IPS DF 19.7 (cell line): ENCODE measurements around the gene UTS2.

Experiments
- DNase-seq: peaks from one replicate; pipeline ENCODE4 v3.0.0-alpha.2; 2013; ENCODE audit warnings: low read depth, low spot score

Gene UTS2

DNA sequence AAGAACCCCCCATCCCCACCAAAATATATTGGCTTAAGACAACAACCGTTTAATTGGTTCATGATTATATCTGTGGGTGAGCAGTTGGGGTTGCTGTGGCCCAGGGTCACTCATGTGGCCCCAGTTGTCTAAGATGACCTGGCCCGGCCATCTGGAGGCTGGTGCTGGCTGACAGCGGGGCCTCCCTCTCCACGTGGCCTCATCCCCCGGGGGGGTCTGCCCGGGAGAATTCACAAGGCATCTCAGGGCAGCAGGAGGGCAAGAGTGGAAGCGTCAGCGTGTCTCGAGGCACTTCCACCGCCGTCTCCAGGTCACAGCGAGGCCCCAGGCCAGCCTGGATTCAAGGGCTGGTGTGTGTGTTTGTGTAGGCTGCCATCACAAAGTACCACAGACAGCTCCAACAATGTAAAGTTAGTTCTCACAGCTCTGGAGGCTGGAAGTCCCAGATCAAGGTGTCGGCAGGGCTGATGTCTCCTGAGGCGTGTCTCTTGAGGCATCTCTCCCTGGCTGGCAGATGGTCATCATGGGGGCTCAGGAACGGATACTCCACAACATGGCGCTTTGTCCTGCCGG is 11.0 kb upstream of the UTS2 start:
- no peak for DNase-seq

DNA sequence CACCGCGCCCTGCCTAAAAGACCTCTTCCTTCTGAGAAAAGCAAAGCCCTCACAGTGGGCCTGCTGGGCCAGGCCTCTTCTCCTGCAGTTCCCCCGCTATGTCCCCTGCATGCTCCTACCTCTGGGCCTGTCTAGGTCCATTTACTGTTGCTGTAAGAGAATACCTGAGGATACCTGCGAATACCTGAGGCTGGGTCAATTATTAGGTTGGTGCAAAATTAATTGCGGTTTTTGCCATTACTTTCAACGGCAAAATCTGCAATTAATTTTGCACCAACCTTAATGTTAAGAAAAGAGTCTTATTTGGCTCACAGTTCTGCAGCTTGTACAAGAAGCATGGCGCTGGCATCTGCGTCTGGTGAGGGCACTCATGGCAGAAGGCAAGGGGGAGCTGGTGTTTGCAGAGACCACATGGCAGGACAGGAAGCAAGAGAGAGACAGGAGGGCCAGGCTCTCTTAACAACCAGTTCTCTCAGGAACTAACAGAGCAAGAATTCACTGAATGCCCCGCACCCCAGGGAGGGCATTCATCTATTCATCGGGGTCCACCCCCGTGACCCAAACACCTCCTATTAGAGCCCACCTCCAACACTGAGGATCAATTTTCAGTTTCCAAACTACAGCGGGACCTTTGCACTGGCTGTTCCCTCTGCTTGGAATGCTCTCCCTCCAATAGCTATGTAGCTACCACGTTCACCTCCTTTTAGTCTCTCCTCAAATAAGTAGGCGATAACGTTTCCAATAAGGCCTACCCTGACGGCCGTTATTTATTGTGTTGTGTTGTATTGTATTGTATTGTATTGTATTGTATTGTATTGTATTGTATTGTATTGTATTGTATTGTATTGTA is 9.6 kb upstream of the UTS2 start:
- DNase-seq: no peak

DNA sequence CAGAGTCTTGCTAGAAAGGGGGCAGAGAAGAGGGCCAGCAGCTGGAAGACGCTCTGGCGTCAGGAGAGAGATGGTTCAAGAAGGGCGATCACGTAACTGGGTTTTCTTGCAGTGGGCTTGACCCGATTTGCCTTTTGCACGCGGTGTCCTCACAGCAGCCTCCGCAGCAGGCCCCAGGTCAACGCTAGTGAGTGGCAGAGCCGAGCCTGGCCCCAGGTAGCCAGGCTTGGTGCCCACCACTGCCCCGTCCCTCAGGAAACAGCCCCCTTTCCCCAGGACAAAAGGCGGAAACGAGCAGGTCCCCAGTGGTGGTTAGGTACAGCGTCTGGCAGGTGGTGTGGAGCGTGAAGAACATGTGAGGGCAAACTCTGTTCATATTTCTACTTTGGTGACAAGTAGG is 8.6 kb upstream of the UTS2 start:
- no peak for DNase-seq

DNA sequence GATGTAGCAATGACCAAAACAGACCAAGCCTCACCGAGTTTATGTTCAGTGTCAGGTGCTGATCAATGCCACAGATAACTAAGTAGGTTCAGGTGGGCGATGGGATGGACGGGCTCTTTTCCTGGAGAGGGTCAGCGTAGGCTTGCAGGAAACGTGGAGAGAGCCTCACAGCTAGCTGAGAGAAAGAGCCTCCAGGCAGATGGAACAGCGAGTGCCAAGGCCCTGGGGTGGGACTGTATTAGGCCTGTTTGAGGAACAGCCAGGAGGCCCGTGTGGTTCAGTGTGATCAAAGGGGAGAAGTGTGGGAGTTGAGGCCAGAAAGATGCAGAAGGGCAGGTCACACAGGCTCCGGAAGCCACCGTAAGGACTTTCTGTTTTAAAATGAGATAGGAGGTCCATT is 7.3 kb upstream of the UTS2 start:
- no peak for DNase-seq

DNA sequence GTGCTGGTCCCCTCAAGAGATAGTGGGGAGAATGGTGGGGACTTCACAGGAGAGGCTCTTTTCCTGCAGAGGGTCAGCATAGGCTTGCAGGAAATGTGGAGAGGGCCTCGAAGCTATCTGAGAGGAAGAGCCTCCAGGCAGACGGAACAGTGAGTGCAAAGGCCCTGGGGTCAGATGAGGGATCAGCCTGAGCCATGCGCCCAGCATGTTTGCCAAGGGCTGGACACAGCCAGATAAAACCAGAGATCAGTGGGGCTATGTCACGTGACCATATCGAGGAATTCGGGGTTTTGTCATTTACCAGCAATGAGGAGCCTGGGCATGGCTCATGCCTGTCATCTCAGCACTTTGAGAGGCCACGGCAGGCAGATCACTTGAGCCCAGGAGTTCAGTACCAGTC is 6.5 kb upstream of the UTS2 start:
- no peak for DNase-seq

DNA sequence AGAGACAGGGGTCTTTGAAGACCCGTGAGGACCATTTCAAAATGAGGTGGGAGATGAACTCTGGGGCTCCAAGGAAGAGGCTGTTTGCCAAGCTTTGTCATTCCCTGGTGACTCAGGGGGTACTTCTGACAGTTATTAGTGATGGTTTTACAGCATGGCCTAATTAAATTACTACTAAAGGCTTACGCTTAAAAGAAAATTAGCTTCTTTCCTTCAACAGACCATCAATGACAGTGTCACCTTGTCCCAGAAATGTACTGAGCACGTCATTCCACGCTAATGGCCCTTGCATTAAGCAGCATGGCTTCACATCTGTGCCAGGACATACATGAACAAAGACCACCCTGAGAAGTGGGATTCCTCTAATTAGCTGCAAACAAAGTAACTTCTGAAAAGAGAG is 5.1 kb upstream of the UTS2 start:
- DNase-seq: no peak

DNA sequence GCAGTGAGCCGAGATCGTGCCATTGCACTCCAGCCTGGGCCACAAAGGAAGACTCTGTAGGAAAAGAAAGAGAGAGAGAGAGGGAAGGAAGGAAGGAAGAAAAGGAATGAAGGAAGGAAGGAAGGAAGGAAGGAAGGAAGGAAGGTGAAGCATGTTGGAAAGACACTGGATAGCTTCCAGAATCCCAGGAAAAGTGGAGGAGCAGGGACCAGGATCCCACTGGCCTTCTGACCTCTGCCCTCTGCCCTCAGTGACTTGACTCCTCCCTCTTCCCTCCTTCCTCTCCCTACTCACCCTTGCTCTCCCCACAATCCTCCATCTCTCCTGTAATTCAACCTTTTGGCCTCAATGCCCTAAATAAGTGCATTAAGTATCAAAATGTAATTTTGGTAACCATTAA is 4.1 kb upstream of the UTS2 start:
- DNase-seq: no peak

DNA sequence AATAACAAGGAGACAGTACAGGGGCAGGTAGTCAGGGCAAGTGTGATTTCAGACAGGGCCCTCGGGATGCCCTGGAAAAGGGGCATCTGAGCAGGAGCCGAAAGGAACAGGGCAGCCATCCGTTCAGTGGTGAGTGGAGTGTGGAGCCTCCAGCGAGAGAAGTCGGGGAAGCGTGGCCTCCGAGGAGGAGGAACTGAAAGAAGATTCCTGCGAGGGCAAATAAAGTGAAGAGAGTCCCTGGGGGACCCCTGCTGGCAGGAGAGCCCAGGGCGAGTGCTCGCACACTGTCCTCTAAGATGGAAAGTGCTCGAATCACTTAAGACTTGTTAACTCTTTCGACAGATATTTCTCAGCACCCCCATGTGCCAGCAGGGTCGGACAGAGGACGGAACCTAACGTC is 3.5 kb upstream of the UTS2 start:
- no peak for DNase-seq

DNA sequence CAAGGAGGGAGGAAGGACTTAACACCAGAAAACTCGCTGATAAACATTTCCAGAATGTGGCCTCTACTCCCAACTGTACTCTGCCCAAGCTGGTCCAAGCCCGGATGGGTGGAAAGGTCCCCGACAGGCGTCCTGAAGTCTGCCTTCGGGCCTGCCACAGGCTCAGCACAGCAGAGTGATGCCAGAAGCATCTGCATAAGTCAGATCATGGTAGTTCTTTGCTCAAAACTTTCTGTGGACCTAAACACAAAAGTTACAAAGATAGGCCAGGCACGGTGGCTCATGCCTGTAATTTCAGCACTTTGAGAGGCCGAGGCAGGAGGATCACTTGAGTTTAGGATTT is 790 bp upstream of the UTS2 start:
- DNase-seq: no peak

DNA sequence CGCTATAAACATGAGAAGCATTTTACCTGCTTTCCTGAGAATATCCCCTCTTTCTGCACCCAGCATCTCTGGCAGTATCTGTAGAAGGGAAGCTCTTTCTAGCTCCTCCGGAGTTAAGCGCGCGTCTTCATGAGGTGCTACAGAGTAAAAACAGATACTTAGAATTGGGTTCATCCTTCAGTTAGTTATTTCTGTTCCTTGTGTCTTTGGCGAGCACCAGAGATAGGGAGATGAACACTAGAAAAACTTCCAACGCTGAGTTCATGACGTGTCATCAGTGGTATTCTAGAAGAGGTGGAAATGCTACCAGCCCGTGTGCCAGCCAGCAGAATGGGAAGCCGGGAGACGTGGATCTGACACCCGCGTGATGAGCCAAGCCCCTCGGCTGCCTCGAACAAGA is 2.1 kb downstream of the UTS2 start:
- no peak for DNase-seq

DNA sequence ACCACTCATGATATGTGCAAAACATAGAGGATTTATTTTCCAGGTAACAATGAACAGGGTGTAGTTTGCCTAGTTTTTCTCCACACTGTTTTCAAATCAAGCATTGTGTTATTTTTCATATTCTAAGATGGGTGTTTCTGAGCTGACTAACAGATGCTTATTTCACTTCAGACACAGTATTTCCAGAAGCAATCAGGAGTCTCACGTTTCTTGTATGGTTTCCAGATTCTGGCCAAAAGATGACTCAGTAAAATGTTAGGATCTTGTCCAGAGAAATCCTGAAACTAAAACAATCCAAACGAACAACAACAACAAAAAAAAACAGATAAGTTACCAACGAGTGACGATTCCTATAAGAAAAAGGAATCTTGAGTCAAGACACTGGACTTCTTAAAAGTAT is 5.3 kb downstream of the UTS2 start:
- no peak for DNase-seq

DNA sequence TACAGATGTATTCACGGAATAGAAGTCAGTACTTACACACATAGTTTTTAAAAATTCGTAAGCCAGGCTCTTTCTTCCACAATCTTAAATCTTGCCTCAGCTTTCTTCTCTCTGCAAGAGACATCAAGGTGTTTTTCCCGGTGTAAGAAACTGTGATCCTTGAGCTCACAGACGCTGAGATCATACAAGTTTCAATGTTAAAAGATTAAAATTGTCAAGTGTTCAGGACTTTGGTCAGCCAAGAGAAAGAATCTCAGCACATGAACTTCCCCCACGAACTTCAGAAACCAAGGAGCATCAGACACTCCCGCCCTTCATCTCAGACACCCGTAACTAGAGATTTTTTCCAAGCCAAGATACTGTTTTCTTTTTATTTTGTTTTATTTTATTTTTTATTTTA is 6.2 kb downstream of the UTS2 start:
- DNase-seq: no peak

DNA sequence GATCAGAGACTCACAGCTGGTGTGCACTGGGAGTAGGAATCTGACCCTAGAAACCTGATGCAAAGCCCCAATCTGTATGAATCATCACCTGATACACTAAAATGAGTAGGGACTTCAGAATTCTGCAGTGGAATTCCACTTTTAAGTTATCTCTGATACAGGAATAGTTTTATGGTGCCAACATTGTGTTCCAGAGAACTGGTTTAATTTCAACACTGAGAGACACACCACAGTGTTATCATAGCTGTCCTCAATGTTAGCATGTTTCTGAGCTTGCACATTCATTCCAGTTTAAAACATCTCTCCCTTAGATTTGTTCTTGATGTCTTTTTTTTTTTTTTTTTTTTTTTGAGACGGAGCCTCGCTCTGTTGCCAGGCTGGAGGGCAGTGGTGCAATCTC is 7.1 kb downstream of the UTS2 start:
- no peak for DNase-seq

DNA sequence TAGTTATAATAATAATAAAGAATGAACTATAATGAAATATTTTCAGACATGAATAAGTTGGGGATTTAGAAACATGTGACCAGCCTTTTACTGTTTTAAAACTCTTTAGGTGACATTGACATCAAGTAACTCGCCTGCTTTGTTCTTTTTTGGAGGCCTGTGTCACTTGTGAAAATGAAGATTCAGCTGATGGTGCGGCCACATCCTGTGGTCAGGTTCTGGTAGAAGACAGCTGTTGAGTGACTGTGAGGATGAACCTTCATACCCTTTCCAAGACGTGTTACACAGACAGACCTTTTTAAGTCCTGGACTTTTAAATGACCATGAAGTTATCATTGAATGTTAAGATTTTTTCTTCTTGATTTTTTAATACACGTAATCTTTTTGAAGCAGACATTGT is 10.3 kb downstream of the UTS2 start:
- no peak for DNase-seq

DNA sequence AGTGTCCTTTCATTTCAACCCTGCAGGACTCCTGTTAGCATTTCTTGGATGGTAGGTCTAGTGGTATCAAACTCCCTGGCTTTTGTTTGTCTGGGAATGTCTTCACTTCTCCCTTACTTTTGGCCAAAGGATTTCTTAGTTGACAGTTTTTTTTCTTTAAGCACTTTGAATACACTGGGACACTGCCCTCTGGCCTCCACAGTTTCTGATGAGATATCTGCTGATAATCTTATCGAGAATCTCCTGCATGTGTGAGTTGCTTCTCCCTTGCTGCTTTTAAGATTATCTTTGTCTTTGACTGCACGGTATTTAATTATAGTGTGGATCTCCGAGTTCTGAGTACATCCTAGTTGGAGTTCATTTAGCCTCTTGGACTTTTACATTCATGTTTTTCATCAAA is 13.3 kb downstream of the UTS2 start:
- DNase-seq: no peak

DNA sequence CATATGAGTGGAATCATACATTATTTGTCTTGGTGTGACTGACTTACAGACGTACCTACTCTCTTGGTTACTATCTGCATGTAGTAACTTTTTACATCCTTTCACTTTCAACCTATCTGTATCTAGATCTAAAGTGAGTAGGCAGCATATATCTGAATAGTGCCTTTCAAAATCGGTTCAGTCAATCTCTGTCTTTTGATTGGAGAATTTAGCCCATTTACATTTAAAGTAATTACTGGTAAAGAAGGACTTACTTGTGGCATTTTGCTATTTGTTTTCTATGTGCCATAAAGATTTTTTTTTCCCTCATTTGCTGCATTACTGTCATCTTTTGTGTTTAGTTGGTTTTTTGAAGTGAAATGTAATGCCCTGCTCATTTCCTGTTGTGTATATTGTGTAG is 14.2 kb downstream of the UTS2 start:
- no peak for DNase-seq

DNA sequence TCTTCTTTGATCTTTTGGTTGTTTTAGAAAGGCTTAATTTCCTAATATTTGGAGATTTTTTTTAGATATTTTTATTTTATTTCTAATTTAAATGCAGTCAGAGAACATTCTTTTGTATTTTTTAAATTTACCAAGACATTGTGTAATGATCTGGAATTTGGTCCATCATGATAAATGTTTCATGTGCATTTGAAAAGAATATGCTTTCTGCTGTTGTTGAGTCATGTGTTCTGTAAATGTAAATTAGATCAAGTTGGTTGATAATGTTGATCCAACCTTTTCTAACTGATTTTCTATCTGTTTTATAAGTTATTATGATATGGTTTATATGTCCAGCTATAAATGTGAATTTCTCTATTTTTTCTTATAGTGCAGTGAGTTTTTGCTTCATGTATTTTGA is 19.8 kb downstream of the UTS2 start:
- no peak for DNase-seq

DNA sequence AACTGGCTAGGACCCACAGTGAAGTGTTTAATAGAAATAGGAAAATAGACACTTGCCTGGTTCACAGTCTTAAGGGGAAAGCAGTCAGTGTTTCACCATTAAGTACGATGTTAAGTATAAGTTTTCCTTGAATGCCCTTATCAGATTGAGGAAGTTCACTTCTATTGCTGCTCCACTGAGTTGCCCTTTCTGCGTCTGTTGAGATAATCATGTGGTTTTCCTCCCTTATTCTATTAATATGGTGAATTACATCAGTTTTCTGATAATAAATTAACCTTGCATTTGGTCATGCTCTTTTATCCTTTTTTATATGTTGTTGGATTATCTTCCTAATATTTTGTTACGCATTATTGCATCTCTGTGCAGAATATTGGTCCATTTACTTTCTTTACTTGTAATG is 21.4 kb downstream of the UTS2 start:
- no peak for DNase-seq

DNA sequence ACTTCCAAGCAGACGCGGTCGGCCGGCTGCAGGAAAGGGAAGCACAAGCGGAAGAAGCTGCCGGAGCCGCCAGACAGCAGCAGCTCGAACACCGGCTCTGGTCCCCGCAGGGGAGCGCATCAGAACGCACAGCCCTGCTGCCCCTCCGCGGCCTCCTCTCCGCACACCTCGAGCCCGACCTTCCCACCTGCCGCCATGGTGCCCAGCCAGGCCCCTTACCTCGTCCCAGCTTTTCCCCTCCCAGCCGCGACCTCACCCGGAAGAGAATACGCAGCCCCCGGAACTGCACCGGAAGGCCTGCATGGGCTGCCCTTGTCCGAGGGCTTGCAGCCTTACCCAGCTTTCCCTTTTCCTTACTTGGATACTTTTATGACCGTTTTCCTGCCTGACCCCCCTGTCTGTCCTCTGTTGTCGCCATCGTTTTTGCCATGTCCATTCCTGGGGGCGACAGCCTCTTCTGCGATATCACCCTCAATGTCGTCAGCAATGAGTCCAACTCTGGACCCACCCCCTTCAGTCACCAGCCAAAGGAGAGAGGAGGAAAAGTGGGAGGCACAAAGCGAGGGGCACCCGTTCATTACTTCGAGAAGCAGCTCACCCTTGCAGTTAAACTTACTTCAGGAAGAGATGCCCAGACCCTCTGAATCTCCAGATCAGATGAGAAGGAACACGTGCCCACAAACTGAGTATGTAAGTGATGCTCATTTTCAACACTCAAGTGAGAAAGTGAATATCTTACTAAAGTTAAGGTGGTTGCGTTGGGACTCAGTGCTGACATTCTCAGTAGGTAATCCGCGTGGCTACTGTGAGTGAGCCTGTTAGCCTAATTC is 25.5 kb downstream of the UTS2 start:
- no peak for DNase-seq

DNA sequence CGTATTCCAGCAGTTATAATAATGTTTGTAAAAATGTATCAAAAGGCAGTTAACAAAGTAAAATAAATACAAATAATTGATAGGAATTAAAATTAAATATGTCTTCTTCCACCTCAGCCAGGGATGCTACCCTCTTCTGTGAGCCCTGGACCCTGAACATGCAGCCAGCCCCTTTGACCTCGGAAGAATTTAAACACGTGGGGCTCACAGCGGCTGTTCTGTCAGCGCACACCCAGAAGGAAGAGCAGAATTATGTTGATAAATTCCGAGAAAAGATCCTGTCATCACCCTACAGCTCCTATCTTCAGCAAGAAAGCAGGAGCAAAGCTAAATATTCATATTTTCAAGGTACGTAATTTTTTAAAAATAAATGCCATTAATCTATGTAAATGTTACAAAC is 26.5 kb downstream of the UTS2 start:
- DNase-seq: no peak

DNA sequence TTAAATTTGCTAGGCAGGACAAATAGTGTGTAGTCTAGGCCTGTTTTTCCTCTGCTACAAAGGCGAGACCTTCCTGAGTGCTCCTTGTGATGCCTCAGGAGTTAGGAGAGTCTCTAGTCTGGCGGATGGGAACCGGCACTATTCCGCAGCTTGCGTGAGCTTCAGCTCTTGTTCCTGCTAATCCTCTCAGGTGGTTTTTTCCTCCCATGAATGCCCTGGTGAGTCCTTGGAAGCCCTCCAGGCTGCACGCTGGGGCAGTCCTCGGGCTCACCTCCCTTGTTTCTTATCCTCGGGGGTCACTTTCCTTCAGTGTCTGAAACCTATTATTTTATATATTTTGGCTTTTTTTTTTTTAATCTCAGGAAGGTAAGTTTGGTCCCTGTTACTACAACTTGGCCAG is 28.2 kb downstream of the UTS2 start:
- no peak for DNase-seq

DNA sequence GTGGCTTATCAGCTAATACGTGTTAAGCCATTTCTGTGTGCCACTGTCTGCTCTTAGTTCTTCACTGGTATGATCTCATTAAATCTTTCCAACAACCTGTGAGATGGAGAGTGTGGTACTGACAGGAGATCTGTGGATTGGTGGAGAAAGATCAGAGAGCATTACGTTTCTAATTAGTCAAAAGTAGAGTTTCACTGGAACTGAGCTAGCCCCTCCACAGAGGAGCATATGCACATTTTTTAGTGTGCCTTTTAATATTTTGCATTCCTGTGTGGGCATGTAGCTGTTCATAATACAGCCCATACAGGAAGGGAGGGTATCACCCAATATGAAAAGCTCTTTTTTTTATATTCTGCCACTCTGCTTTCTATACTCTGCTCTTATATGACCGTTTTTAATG is 31.6 kb downstream of the UTS2 start:
- DNase-seq: no peak
